Activated T-helper 1 cell treated with Interleukin-2 at 50 U/mL for 16 hours (primary cell): ENCODE measurements around the gene SLAMF6.

ENCODE experiments used
- DNase-seq: peaks from one replicate; pipeline ENCODE4 v3.0.0-alpha.2; 2020; ENCODE audit warnings: low read depth

Gene SLAMF6

GRCh38 chr1:160467576-160467975, 55.5 kb downstream of the SLAMF6 start:
- DNase-seq = no peak

DNA sequence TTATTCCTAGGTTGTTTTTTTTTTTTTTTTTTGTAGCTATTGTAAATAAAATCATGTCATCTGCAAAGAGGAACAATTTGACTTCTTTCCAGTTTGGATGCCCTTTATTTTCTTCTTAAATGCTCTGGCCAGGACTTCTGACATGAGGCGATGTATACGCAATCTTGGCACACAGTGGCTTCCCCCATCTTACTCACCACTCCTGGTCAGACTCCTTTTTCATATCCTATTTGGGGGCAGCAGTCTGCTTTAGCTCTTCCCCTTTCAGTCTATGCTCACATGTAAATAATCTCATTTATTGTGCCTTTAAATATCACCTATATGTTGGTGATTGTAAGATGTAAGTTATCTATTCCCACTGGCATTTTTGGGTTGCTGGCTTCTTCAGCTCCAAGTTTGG, 56.1 kb downstream of the SLAMF6 start:
- no peak for DNase-seq

DNA sequence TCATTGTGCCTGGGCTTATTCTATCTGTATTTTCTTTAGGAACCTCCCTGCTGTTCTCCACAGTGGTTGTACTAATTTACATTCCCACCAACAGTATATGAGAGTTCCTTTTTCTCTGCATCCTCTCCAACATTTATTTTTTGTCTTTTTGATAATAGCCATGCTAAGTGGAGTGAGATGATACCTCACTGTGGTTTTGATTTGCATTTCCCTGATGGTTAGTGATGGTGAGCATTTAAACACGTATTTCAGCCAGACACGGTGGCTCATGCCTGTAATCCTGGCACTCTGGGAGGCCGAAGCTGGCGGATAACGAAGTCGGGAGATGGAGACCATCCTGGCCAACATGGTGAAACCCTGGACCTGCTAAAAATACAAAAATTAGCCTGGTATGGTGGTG, 57.9 kb downstream of the SLAMF6 start:
- DNase-seq = no peak

- no peak for DNase-seq
Measured at GRCh38 chr1:160460683-160461287, 62.3 kb downstream of the SLAMF6 start.

DNA sequence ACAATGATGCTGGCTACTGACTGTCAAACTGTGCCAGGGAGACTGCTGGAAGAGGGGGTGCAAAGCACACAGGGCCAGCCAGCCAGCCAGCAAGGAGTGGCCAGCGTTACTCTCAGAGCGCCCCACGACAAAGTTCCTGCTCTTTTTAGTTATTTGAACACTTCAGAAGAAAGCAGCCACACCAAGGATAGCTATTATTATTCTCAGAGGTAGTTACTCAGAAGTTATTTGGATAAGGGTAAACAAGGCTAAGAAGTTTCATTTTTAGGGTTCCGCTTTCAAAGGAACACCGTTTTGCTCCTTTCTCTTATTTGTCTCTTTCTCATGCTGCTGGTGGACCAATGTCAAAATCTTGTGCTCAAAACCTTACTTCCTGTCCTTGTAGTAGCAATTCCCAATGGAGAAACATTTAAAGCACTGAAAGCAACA, 62.8 kb downstream of the SLAMF6 start:
- DNase-seq = no peak

DNA sequence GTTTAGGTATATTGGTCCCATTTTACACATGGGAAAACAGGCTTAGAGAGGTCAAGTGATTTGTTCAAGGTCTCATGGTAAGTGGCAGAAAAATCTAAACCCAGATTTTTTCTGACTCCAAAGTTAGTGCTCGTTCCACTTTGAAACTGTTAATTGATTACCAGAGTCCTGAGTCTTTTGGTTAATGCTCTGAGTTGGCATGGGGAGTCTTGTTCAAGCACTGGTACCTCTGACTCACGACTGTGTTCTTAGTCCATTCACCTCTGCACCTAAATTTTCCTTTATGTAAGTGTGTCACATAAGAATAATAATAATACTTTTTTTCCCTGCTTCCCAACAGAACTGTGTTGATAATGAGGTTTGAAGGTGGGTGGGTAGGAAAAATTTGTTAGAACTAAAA, 63.4 kb downstream of the SLAMF6 start:
- no peak for DNase-seq

GRCh38 chr1:160459056-160459455, 64.0 kb downstream of the SLAMF6 start:
- DNase-seq = no peak

DNA sequence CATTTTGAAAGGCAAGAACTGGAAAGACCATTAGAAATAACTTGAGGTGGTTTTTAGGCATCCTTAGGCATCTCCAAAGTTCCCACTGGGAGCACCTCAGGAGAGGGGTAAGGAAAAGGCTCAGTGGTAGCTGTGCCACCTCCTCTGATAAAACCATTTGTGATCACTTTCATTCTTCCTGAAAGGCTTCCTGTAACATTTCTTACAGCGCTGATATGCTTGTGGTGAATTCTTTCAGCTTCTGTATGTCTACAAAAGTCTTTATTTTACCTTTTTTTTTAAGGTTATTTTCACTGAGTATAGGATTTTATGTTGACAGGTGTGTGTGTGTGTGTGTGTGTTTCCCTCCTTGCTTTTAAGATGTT, 67.9 kb downstream of the SLAMF6 start:
- DNase-seq = no peak

DNA sequence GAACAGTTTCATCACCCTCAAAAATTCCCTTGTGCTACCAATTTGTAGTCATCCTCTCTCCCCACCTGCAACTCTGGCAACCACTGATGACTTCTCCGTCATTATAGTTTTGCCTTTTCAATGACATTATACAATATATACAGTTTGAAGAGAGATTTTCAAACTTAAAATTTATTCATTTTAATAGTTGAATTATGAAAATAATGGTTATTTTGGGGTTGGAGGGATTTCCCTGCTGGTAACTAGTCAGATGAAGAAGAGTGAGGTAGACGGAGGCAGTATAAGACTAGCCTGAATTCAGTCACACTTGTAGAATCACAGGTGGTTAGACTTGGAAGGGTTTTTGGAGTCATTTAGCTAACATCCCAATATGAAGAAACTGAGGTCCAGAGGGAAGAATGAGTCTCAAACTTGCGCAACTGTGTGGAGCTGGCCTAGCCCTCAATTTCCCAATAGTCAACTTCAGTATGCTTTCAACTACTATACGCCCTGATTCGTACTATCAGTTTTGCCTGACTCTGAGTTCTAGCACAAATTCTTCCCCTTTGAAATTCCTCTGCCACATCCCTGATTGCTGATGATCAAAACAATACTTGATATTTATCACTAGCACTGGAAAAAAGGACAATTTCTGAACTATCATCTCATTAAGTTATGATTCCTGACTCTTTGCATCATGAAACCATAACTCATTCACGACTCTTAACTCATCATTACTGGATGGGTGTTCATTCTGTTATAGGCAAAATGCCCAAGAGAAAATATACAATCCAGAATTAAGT, 68.5 kb downstream of the SLAMF6 start:
- no peak for DNase-seq

- DNase-seq = no peak
Measured at GRCh38 chr1:160453443-160453842, 69.6 kb downstream of the SLAMF6 start.

DNA sequence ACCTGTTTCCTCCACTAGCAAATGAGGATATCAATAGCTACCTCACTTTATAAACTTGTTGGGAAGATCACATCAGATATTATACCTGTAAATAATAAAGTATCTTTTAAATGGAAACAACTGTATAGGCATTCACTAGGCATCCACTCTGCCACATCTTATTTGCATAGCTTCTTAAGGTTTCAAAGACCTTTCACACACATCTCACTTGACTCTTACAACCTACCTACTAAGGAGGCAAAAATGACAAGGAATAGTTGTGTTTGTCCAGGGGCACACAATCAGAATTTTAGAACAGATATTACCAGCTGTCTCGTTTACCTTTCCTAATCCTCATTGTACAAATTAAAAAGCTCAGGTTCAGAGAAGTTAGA, 71.2 kb downstream of the SLAMF6 start:
- DNase-seq = no peak

DNA sequence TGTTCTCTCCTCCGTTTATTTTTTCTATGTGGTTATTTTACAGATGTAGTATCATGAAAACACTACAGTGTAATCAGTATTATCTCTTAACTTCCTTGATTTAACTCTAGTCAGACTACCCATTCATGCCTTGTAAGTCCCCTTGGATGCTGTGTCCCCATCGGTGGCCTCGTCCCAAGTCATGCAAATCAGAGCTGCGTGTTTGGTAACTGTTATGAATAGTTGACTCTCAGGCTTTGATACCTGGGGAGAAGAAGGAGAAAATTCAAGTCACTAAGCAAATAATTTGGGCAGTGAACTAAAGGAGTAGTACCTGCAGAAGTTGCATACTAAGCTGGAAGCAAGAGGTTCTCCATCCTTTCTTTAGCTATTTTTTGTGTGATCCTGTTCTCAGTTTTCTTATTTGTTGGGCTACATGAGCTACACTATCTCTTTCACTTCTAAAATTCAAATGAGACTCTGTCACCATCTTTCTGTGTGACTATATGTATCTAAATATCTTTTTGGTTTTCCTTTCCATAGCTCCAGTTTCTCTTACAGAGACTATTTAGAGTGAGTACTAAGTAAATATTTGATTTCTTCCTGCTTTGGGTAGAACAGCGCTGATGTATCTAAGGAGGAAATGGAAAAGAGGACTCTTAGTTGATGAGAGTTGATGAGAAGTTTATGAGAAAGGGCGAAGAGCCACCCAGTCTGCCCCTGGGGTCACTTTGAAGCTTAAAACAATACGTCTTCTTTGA, 71.8 kb downstream of the SLAMF6 start:
- no peak for DNase-seq

DNA sequence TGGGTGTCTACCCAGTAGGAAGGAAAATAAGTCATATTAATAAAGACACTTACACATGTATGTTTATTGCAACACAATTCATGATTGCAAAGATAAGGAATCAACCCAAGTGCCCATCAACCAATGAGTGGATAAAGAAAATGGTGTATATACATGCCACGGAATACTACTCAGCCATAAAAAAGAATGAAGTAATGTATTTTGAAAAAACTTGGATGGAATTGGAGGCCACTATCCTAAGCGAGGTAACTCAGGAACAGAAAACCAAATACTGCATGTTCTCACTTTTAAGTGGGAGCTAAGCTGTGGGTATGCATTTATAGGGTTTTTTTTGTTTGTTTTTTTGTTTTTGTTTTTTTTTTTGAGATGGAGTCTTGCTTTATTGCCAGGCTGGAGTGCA, 73.6 kb downstream of the SLAMF6 start:
- DNase-seq = no peak

DNA sequence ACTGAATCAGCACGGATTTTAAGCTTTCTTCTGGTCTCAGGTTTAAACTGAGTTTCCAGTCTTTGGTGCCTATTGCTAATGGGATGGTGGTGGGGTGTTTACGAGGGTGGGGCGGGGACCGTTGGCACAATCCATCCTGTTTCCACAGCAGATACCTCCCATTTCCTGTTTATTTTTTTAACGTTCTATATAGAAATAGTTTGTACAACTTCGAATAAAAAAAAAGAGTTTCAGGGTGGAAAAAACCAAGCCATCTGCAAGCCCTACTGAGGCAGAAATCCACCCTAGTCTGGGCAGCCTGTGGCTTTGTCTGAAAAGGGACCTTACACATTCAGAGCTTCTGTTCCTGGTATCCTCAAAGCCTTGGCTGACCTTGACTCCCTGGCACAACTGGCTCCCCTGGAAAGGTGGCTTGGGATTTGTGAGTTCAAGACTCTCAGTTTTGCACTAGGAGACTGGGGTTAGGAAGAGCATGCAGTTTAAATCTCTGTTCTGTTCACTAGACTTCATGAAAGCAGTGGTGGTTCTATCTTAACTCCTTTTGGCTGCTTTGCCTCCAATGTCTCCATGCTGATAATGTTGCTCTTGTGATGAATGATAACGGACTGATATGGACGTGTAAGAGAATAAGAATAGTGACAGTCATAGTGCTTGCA, 76.0 kb downstream of the SLAMF6 start:
- DNase-seq = no peak

DNA sequence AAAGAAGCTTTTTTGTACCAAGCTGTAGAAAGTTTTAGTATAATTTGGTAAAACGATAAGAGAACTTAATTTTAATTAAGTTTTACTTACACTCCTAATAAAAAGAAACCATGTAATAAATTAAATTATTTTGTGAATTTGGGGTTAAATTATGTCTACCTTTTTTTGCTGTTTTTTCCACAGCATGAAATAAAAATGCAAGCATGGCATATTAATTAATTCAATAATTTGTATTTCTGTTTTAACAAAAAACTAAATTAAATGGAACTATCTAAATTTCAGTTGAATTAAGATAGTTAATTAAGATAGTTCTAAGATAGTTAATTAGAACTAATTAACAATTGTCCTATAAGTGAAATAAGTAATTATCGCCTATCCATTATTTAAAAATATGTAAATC, 83.3 kb downstream of the SLAMF6 start:
- DNase-seq = no peak

GRCh38 chr1:160438935-160439334, 84.1 kb downstream of the SLAMF6 start:
- DNase-seq = no peak

GRCh38 chr1:160438317-160438918, 84.6 kb downstream of the SLAMF6 start:
- DNase-seq = no peak

- no peak for DNase-seq
Measured at GRCh38 chr1:160437432-160438316, 85.4 kb downstream of the SLAMF6 start.

DNA sequence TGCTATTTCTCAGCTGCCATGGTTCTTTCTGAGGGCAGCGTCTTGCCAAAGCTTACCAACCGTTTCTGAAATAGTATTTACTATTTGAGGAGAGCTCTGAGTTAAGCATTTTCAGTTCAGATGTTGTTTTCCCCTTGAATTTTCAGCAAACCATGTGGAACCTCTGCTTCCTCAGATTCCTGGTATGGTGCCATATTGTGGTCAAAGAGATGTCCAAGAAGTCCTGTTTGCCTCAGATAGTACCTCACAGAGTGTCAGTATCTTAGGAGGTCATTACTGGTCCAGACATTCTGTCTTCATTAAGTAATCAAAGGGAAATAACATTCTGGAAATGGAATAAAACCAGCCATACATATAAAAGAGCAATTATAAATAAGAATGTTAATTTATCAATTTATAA, 86.1 kb downstream of the SLAMF6 start:
- DNase-seq = no peak
